Measurements from ENCODE around the gene FPGS. TPM values are rescaled to one million over a fixed set of nuclear protein-coding genes. Genes with fewer than 3 reads are reported as not detected.

The FPGS gene, protein sequence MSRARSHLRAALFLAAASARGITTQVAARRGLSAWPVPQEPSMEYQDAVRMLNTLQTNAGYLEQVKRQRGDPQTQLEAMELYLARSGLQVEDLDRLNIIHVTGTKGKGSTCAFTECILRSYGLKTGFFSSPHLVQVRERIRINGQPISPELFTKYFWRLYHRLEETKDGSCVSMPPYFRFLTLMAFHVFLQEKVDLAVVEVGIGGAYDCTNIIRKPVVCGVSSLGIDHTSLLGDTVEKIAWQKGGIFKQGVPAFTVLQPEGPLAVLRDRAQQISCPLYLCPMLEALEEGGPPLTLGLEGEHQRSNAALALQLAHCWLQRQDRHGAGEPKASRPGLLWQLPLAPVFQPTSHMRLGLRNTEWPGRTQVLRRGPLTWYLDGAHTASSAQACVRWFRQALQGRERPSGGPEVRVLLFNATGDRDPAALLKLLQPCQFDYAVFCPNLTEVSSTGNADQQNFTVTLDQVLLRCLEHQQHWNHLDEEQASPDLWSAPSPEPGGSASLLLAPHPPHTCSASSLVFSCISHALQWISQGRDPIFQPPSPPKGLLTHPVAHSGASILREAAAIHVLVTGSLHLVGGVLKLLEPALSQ
- polyA plus RNA-seq (2011; rRNA removed) (28.8 and 33.4 TPM in 2 replicates), polyA plus RNA-seq (2017; fragmentation: RNase III; extraction: RNeasy Plus Mini Kit Qiagen cat#74134 plus additional on column Dnase treatment) (48.5 to 54.3 TPM (median 48.5 TPM) in 3 replicates), polyA minus RNA-seq (2011; rRNA and poly(A)+ RNA removed) (49.9 and 61.5 TPM in 2 replicates)
- 58.4 and 73.6 TPM in 2 replicates for polyA plus RNA-seq (2012; cell fraction: cytosol; rRNA removed)
- polyA plus RNA-seq (2012; cell fraction: nucleus; rRNA removed): 162 and 204 TPM in 2 replicates

GRCh38 chr9:127802576-127803443 is at the start of gene FPGS:
Gene FPGS, plus strand, starts transcription at chr9:127802882. Its CDS starts 43 bp downstream, at chr9:127802925.
- CTCF ChIA-PET: interaction anchor here (0.9 to 8.5 kb wide), 10 partner anchors 9 to 119 kb away, joined by 3 to 63 read pairs (median 13); partner anchors contain the start of genes CDK9 and TOR2A
- TF ChIP-seq POLR2AphosphoS2 (conservative IDR thresholded peaks at IDR 0.05; ENCODE audit: low read length) (no peak), HOXB13 (CRISPR knock-in tag; IDR thresholded peaks at IDR 0.05; ENCODE audit: low read depth) (no peak), EHF (CRISPR knock-in tag; IDR thresholded peaks at IDR 0.05) (no peak), CHD4 (IDR thresholded peaks at IDR 0.05; ENCODE audit: borderline replicate concordance) (no peak), BHLHE40 (IDR thresholded peaks at IDR 0.05; ENCODE audit: low read depth, low read length) (no peak), HMGXB4 (CRISPR knock-in tag; IDR thresholded peaks at IDR 0.05; ENCODE audit: borderline replicate concordance) (no peak), HOXB5 (CRISPR knock-in tag; IDR thresholded peaks at IDR 0.05) (no peak), GATA3 (IDR thresholded peaks at IDR 0.05; ENCODE audit: borderline replicate concordance) (no peak), NPAS2 (CRISPR knock-in tag; IDR thresholded peaks at IDR 0.05; ENCODE audit: borderline replicate concordance) (no peak), HOXA7 (CRISPR knock-in tag; IDR thresholded peaks at IDR 0.05) (no peak), JUN (IDR thresholded peaks at IDR 0.05) (peak; percentile 60 to 95; a peak in 3 of 5 replicates), TP53 (CRISPR knock-in tag; IDR thresholded peaks at IDR 0.05) (no peak), POLR2A (IDR thresholded peaks at IDR 0.05; ENCODE audit: low read length) (peak; percentile 62), CBX8 (IDR thresholded peaks at IDR 0.05) (no peak), TFCP2L1 (CRISPR knock-in tag; IDR thresholded peaks at IDR 0.05) (no peak; the same call in 1 of the 2 replicates), USF2 (IDR thresholded peaks at IDR 0.05) (0 out of 2 replicates have a peak, but pooled peaks have one; percentile 26), ZC3H11A (IDR thresholded peaks at IDR 0.05) (no peak), CEBPB (IDR thresholded peaks at IDR 0.05) (no peak), MYC (IDR thresholded peaks at IDR 0.05; ENCODE audit: borderline replicate concordance, low read length) (peak; percentile 96), KDM1A (IDR thresholded peaks at IDR 0.05; ENCODE audit: low read depth) (no peak), MAFK (IDR thresholded peaks at IDR 0.05; ENCODE audit: partially characterized antibody) (no peak), EP300 (IDR thresholded peaks at IDR 0.05) (no peak), E2F6 (IDR thresholded peaks at IDR 0.05; ENCODE audit: borderline replicate concordance, low read depth) (no peak), HEYL (CRISPR knock-in tag; IDR thresholded peaks at IDR 0.05) (no peak), PHF8 (IDR thresholded peaks at IDR 0.05; ENCODE audit: borderline replicate concordance, low read depth) (peak; percentile 88), NFE2L2 (conservative IDR thresholded peaks at IDR 0.05; ENCODE audit: low read length) (no peak), SREBF2 (IDR thresholded peaks at IDR 0.05) (no peak), FOSB (CRISPR knock-in tag; IDR thresholded peaks at IDR 0.05) (no peak)
- TF ChIP-seq, protein P1, sequence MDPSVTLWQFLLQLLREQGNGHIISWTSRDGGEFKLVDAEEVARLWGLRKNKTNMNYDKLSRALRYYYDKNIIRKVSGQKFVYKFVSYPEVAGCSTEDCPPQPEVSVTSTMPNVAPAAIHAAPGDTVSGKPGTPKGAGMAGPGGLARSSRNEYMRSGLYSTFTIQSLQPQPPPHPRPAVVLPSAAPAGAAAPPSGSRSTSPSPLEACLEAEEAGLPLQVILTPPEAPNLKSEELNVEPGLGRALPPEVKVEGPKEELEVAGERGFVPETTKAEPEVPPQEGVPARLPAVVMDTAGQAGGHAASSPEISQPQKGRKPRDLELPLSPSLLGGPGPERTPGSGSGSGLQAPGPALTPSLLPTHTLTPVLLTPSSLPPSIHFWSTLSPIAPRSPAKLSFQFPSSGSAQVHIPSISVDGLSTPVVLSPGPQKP (IDR thresholded peaks at IDR 0.05; ENCODE audit: low read depth, low read length): no peak
- TF ChIP-seq, protein P2, sequence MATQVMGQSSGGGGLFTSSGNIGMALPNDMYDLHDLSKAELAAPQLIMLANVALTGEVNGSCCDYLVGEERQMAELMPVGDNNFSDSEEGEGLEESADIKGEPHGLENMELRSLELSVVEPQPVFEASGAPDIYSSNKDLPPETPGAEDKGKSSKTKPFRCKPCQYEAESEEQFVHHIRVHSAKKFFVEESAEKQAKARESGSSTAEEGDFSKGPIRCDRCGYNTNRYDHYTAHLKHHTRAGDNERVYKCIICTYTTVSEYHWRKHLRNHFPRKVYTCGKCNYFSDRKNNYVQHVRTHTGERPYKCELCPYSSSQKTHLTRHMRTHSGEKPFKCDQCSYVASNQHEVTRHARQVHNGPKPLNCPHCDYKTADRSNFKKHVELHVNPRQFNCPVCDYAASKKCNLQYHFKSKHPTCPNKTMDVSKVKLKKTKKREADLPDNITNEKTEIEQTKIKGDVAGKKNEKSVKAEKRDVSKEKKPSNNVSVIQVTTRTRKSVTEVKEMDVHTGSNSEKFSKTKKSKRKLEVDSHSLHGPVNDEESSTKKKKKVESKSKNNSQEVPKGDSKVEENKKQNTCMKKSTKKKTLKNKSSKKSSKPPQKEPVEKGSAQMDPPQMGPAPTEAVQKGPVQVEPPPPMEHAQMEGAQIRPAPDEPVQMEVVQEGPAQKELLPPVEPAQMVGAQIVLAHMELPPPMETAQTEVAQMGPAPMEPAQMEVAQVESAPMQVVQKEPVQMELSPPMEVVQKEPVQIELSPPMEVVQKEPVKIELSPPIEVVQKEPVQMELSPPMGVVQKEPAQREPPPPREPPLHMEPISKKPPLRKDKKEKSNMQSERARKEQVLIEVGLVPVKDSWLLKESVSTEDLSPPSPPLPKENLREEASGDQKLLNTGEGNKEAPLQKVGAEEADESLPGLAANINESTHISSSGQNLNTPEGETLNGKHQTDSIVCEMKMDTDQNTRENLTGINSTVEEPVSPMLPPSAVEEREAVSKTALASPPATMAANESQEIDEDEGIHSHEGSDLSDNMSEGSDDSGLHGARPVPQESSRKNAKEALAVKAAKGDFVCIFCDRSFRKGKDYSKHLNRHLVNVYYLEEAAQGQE (IDR thresholded peaks at IDR 0.05): no peak

More at GRCh38 chr9:127802576-127803443, at the start of gene FPGS:
- Histone ChIP-seq H3K4me3 (peak within 1 kb of the TSS; percentile 85), H3K4me2 (peak within 1 kb of the TSS; percentile 100), H3K4me1 (peaks cover 38% of the 10 kb centered on the region), H3K9me3 (no peaks in the 10 kb centered on the region), H3K27ac (peak within 1 kb of the TSS; percentile 93 to 96)
- FAIRE-seq (no peak), DNase-seq (ENCODE audit: low read depth in 1 of 2, low spot score in 1 of 2) (peak; percentile 91 to 95), ATAC-seq (peak; percentile 86 to 90)
- 0% methylated on average over 15 of the region's 83 CpGs for WGBS (ENCODE audit: missing lambda C conversion rate)
- POLR2A ChIA-PET: interaction anchor here (0.6 to 1.0 kb wide), 8 partner anchors 9 to 67 kb away, joined by 3 to 6 read pairs (median 4); partner anchors contain the start of gene CDK9

All from A549 (cell line).